GM12873 (cell line): ENCODE measurements around the gene DOCK9.

ENCODE experiments used
- CTCF ChIP-seq: IDR thresholded peaks from 2 replicates; pipeline ENCODE4 v1.5.1; 2012; ENCODE audit warnings: low read depth, mild to moderate bottlenecking, moderate library complexity, low read length, control low read depth; ENCODE audit not compliant: insufficient read depth; ENCODE audit errors: missing control alignments

Gene DOCK9

GRCh38 chr13:98962901-98963590 is 14.8 kb downstream of the DOCK9 start:
- TF ChIP-seq CTCF: no peak

- no peak for TF ChIP-seq CTCF
Measured at GRCh38 chr13:98961503-98962105, 16.3 kb downstream of the DOCK9 start.

- TF ChIP-seq CTCF: no peak
Measured at GRCh38 chr13:98960606-98961502, 17.0 kb downstream of the DOCK9 start.

GRCh38 chr13:98959786-98960605 is 17.9 kb downstream of the DOCK9 start:
- no peak for TF ChIP-seq CTCF

- TF ChIP-seq CTCF: no peak
Measured at GRCh38 chr13:98959291-98959690, 18.6 kb downstream of the DOCK9 start.

GRCh38 chr13:98958443-98958794 is 19.4 kb downstream of the DOCK9 start:
- TF ChIP-seq CTCF: no peak
